HEK293T (cell line): Measurements from ENCODE around the gene NDFIP1.

Experiments
- ARNT ChIP-seq: fragments of 450-650 bp; IDR thresholded peaks from 2 replicates; pipeline ENCODE4 v1.6.1; 2017; ENCODE audit warnings: mild to moderate bottlenecking
- BHLHE40 ChIP-seq: fragments of 450-650 bp; IDR thresholded peaks from 2 replicates; pipeline ENCODE4 v1.6.1; 2016; ENCODE audit warnings: mild to moderate bottlenecking, moderate library complexity, borderline replicate concordance
- CTBP1 ChIP-seq: fragments of 450-650 bp; IDR thresholded peaks from 2 replicates; pipeline ENCODE4 v1.6.1; 2016; ENCODE audit warnings: borderline replicate concordance
- ELF4 ChIP-seq: fragments of 450-650 bp; IDR thresholded peaks from 2 replicates; pipeline ENCODE4 v1.6.1; 2017; ENCODE audit warnings: antibody characterized with exemption
- FOXA1 ChIP-seq: fragments of 450-650 bp; IDR thresholded peaks from 2 replicates; pipeline ENCODE4 v1.6.1; 2016; ENCODE audit warnings: mild to moderate bottlenecking
- FOXK2 ChIP-seq: fragments of 450-650 bp; IDR thresholded peaks from 2 replicates; pipeline ENCODE4 v1.6.1; 2016; ENCODE audit warnings: mild to moderate bottlenecking
- FOXM1 ChIP-seq: fragments of 450-650 bp; IDR thresholded peaks from 2 replicates; pipeline ENCODE4 v1.6.1; 2017; ENCODE audit warnings: mild to moderate bottlenecking, borderline replicate concordance
- HDGF ChIP-seq: fragments of 450-650 bp; IDR thresholded peaks from 2 replicates; pipeline ENCODE4 v1.6.1; 2017; ENCODE audit warnings: antibody characterized with exemption, borderline replicate concordance
- L3MBTL2 ChIP-seq: fragments of 450-650 bp; conservative IDR thresholded peaks from 2 replicates; pipeline ENCODE4 v1.6.1; 2016; ENCODE audit warnings: mild to moderate bottlenecking
- LEF1 ChIP-seq: fragments of 450-650 bp; IDR thresholded peaks from 2 replicates; pipeline ENCODE4 v1.6.1; 2017; ENCODE audit warnings: mild to moderate bottlenecking, borderline replicate concordance
- NFRKB ChIP-seq: fragments of 450-650 bp; IDR thresholded peaks from 2 replicates; pipeline ENCODE4 v1.6.1; 2016; ENCODE audit warnings: mild to moderate bottlenecking, moderate library complexity
- SP1 ChIP-seq: fragments of 450-650 bp; IDR thresholded peaks from 2 replicates; pipeline ENCODE4 v1.6.1; 2017
- SUZ12 ChIP-seq: fragments of 450-650 bp; IDR thresholded peaks from 2 replicates; pipeline ENCODE4 v1.6.1; 2016; ENCODE audit warnings: mild to moderate bottlenecking
- TARDBP ChIP-seq: fragments of 450-650 bp; IDR thresholded peaks from 2 replicates; pipeline ENCODE4 v1.6.1; 2016

DNA sequence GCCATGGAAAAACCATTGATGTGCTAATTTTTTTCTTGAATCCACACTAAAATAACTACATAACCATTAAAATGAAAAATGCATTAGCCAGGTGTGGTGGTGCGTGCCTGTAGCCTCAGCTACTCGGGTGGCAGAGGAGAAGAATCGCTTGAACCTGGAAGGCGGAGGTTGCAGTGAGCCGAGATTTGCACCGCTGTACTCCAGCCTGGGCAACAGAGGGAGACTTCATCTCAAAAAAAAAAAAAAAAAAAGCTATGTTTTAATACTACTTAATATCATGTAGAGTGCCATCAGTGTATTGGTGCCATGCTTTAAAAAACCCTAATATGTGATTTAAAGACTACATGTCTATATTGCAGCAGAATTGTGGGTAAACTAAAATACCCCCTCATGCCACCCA, 58.9 kb downstream of the NDFIP1 start:
- TF ChIP-seq SP1, result no peak
- TF ChIP-seq ELF4, result no peak
- TF ChIP-seq ARNT, result no peak
- no peak for TF ChIP-seq CTBP1
- TF ChIP-seq FOXM1, result no peak
- no peak for TF ChIP-seq FOXK2
- TF ChIP-seq HDGF, result no peak
- no peak for TF ChIP-seq TARDBP
- no peak for TF ChIP-seq LEF1
- TF ChIP-seq BHLHE40, result no peak
- TF ChIP-seq SUZ12, result no peak
- TF ChIP-seq NFRKB, result no peak
- TF ChIP-seq L3MBTL2, result no peak
- no peak for TF ChIP-seq FOXA1
